Calu3 (cell line): Measurements from ENCODE around the gene WFIKKN2. TPM values are rescaled to one million over a fixed set of nuclear protein-coding genes. Genes with fewer than 3 reads are reported as not detected.

Experiments
- BruUV-seq: library from RNA; stranded (reverse); fragments of 400-500 nt; replicated peaks from 2 replicates; lab custom pipeline; 2021; lab: Mats Ljungman, UMichigan
- CTCF ChIA-PET: fragments of 300-600 bp; sonication (Branson Sonifier 250); formaldehyde crosslinking; loops from one replicate; lab custom pipeline; 2022; ENCODE audit warnings: antibody characterized with exemption; lab: Charles Lee
- DNase-seq: peaks from one replicate; pipeline ENCODE4 v3.0.0; 2022
- H3K27ac Mint-ChIP-seq: one replicate; pipeline ENCODE4 v1.8.0; 2022; ENCODE audit warnings: mixed read lengths; ENCODE audit not compliant: unreplicated experiment
- H3K27me3 Mint-ChIP-seq: one replicate; pipeline ENCODE4 v1.8.0; 2022; ENCODE audit warnings: mixed read lengths; ENCODE audit not compliant: unreplicated experiment
- H3K36me3 Mint-ChIP-seq: one replicate; pipeline ENCODE4 v1.8.0; 2022; ENCODE audit warnings: mild to moderate bottlenecking, moderate library complexity, mixed read lengths; ENCODE audit not compliant: insufficient read depth, unreplicated experiment
- H3K4me1 Mint-ChIP-seq: one replicate; pipeline ENCODE4 v1.8.0; 2022; ENCODE audit warnings: mild to moderate bottlenecking, low read depth, mixed read lengths; ENCODE audit not compliant: unreplicated experiment
- H3K4me3 Mint-ChIP-seq: one replicate; pipeline ENCODE4 v1.8.0; 2022; ENCODE audit warnings: mild to moderate bottlenecking, low read depth, moderate library complexity, mixed read lengths; ENCODE audit not compliant: unreplicated experiment
- H3K9me3 Mint-ChIP-seq: one replicate; pipeline ENCODE4 v1.8.0; 2022; ENCODE audit warnings: low read depth, mixed read lengths; ENCODE audit not compliant: unreplicated experiment
- CTCF ChIP-seq: fragments of 200-600 bp; IDR thresholded peaks from one replicate; pipeline ENCODE4 v1.8.0; 2022; ENCODE audit warnings: antibody characterized with exemption; ENCODE audit not compliant: unreplicated experiment
- intact Hi-C: fragments of 100-400 bp; cut with micrococcal nuclease; formaldehyde crosslinking; loops from one replicate; pipeline ENCODE4 v1.10.0; 2022; ENCODE audit not compliant: unreplicated experiment
- total RNA-seq: library from RNA; stranded (reverse); gene quantifications from 2 replicates; pipeline ENCODE4 v1.2.3, GENCODE V29; 2022

The WFIKKN2 gene
- total RNA-seq, 1 experiment from 2014 or later = not detected

- no peak for DNase-seq
- no peak for TF ChIP-seq CTCF
- Mint-ChIP-seq H3K4me3 (peak overlapping the region; percentile 56), H3K27ac (peak overlapping the region; percentile 70), H3K4me1 (peaks cover 31% of the 10 kb centered on the region), H3K9me3 (no peaks in the 10 kb centered on the region), H3K36me3 (peaks cover 60% of the 10 kb centered on the region), H3K27me3 (no peaks in the 10 kb centered on the region)
- CTCF ChIA-PET = interaction anchor here (0.6 to 2.5 kb wide), 9 partner anchors 9 to 301 kb away, joined by 3 to 7 read pairs (median 3); no protein-coding TSS in a partner anchor
- BruUV-seq = no TSS peak
- intact Hi-C loops = loop anchor here (10.0 kb wide), 1 partner anchor 293 kb away; the partner anchor contains the start of gene NME1
These were observed 25.9 kb downstream of the WFIKKN2 start for GRCh38 chr17:50861334-50861676.

GRCh38 chr17:50861822-50862528 lies 26.6 kb downstream of the WFIKKN2 start:
- Mint-ChIP-seq H3K27me3 (no peaks in the 10 kb centered on the region), H3K4me1 (peaks cover 31% of the 10 kb centered on the region), H3K27ac (peak overlapping the region; percentile 70), H3K4me3 (peak overlapping the region; percentile 56), H3K36me3 (peaks cover 67% of the 10 kb centered on the region), H3K9me3 (no peaks in the 10 kb centered on the region)
- no peak for TF ChIP-seq CTCF
- intact Hi-C loops = loop anchor here (1.0 to 10.0 kb wide), 2 partner anchors 9 to 293 kb away; partner anchors contain the start of gene NME1
- CTCF ChIA-PET = interaction anchor here (0.6 to 5.9 kb wide), 5 partner anchors 9 to 300 kb away, joined by 4 to 68 read pairs (median 7); no protein-coding TSS in a partner anchor
- no TSS peak for BruUV-seq
- no peak for DNase-seq

GRCh38 chr17:50863221-50863843 lies 27.9 kb downstream of the WFIKKN2 start:
- BruUV-seq = TSS peak; percentile 34
- Mint-ChIP-seq H3K4me1 (peaks cover 31% of the 10 kb centered on the region), H3K9me3 (no peaks in the 10 kb centered on the region), H3K36me3 (peaks cover 81% of the 10 kb centered on the region), H3K27me3 (no peaks in the 10 kb centered on the region), H3K4me3 (peak overlapping the region; percentile 78), H3K27ac (peak overlapping the region; percentile 100)
- intact Hi-C loops = loop anchor here (1.0 to 10.0 kb wide), 2 partner anchors 87 to 291 kb away; partner anchors contain the start of gene NME1
- CTCF ChIA-PET = interaction anchor here (0.6 to 5.9 kb wide), 14 partner anchors 10 to 119 kb away, joined by 3 to 68 read pairs (median 4); no protein-coding TSS in a partner anchor
- peak; percentile 81 for DNase-seq
- peak; percentile 92 for TF ChIP-seq CTCF

- Mint-ChIP-seq H3K9me3 (no peaks in the 10 kb centered on the region), H3K4me1 (peaks cover 31% of the 10 kb centered on the region), H3K27ac (peak overlapping the region; percentile 100), H3K4me3 (peak overlapping the region; percentile 78), H3K36me3 (peaks cover 84% of the 10 kb centered on the region), H3K27me3 (no peaks in the 10 kb centered on the region)
- BruUV-seq = no TSS peak
- DNase-seq = no peak
- CTCF ChIA-PET = interaction anchor here (0.6 to 5.9 kb wide), 14 partner anchors 11 to 119 kb away, joined by 3 to 68 read pairs (median 4); no protein-coding TSS in a partner anchor
- intact Hi-C loops = loop anchor here (1.0 to 10.0 kb wide), 2 partner anchors 86 to 291 kb away; partner anchors contain the start of gene NME1
- no peak for TF ChIP-seq CTCF
These were observed 28.5 kb downstream of the WFIKKN2 start for GRCh38 chr17:50863931-50864330.
